ENCODE results near the gene PTK6.

- TF ChIP-seq CTCF (IDR thresholded peaks at IDR 0.05 in 4 of 5, conservative IDR thresholded peaks at IDR 0.05 in 1 of 5) (no peak), POLR2A (IDR thresholded peaks at IDR 0.05) (no peak)
Measured at GRCh38 chr20:63551068-63551467, 13.9 kb upstream of the PTK6 start.

Data from gastrocnemius medialis (tissue), 4 donors.